Mesothelial cell of epicardium (in vitro differentiated cells): Measurements from ENCODE around the gene U2AF2. TPM values are rescaled to one million over a fixed set of nuclear protein-coding genes. Genes with fewer than 3 reads are reported as not detected.

Experiments
- DNase-seq, 2 experiments: peaks; one replicate each; pipeline ENCODE4 v3.0.0; 2021; ENCODE audit warnings: low spot score in 2 of 2; ENCODE audit not compliant: unreplicated experiment in 2 of 2
- H3K27ac Mint-ChIP-seq: 2 replicates; pipeline ENCODE4 v1.8.0; 2021; ENCODE audit warnings: mixed read lengths
- H3K27me3 Mint-ChIP-seq: 2 replicates; pipeline ENCODE4 v1.8.0; 2021; ENCODE audit warnings: low read depth, mixed read lengths
- H3K36me3 Mint-ChIP-seq: 2 replicates; pipeline ENCODE4 v1.8.0; 2021; ENCODE audit warnings: mixed read lengths
- H3K4me1 Mint-ChIP-seq: 2 replicates; pipeline ENCODE4 v1.8.0; 2021; ENCODE audit warnings: mixed read lengths
- H3K4me3 Mint-ChIP-seq: 2 replicates; pipeline ENCODE4 v1.8.0; 2021; ENCODE audit warnings: mild to moderate bottlenecking, moderate library complexity, mixed read lengths
- H3K9me3 Mint-ChIP-seq: 2 replicates; pipeline ENCODE4 v1.8.0; 2021; ENCODE audit warnings: mixed read lengths
- total RNA-seq: library from RNA; stranded (reverse); gene quantifications from 3 replicates; pipeline ENCODE4 v1.2.1, GENCODE V29; 2021
- TF ChIP-seq, protein P1 (sequence below): fragments of 200-600 bp; sonication (generic); IDR thresholded peaks from one replicate; pipeline ENCODE4 v1.5.0; 2021; ENCODE audit warnings: antibody characterized with exemption; ENCODE audit not compliant: unreplicated experiment

Gene U2AF2
- total RNA-seq, 1 donor from 2014 or later, result 245 TPM

DNA sequence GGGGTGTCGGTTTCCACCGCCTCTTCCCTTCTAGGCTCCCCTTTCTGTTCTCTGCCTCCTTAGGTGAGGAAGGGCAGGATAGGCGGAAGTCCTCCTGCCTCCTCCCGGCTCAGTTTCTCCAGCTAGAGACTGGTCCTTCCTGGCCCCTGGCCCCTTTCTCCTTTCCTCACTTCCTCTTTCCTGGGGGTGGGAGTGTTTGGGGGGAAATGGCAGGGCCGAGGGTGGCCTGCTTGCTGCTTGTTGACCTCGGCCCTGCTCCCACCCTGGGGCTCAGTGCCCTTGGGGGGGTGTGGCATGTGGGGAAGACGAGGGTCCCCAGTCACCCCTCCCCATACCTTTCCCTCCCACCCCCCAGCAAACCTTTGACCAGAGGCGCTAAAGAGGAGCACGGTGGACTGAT lies 5.0 kb downstream of the U2AF2 start:
- Mint-ChIP-seq H3K4me3 (no peak overlapping the region), H3K9me3 (no peaks in the 10 kb centered on the region), H3K27ac (no peak overlapping the region), H3K4me1 (peaks cover 32% of the 10 kb centered on the region), H3K27me3 (no peaks in the 10 kb centered on the region), H3K36me3 (peaks cover 20% of the 10 kb centered on the region)
- TF ChIP-seq, protein P1, sequence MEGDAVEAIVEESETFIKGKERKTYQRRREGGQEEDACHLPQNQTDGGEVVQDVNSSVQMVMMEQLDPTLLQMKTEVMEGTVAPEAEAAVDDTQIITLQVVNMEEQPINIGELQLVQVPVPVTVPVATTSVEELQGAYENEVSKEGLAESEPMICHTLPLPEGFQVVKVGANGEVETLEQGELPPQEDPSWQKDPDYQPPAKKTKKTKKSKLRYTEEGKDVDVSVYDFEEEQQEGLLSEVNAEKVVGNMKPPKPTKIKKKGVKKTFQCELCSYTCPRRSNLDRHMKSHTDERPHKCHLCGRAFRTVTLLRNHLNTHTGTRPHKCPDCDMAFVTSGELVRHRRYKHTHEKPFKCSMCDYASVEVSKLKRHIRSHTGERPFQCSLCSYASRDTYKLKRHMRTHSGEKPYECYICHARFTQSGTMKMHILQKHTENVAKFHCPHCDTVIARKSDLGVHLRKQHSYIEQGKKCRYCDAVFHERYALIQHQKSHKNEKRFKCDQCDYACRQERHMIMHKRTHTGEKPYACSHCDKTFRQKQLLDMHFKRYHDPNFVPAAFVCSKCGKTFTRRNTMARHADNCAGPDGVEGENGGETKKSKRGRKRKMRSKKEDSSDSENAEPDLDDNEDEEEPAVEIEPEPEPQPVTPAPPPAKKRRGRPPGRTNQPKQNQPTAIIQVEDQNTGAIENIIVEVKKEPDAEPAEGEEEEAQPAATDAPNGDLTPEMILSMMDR, result no peak
- DNase-seq, result no peak

DNA sequence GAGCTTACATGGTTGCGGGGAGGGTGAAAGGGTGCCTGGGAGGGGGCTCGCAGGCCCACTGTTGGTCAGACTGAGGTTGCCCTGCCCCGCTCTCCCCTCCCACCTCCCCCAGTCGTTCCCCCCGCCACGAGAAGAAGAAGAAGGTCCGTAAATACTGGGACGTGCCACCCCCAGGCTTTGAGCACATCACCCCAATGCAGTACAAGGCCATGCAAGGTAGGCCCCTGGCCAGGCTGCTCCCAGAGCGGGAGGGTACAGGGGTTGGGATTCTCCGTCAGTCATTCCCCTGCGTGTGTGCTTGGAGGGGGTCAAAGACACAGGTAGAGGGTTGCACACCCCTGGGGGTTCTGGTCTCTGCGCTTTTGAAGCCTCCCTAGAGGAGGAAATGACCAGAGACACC lies 5.6 kb downstream of the U2AF2 start:
- Mint-ChIP-seq H3K4me3 (no peak overlapping the region), H3K36me3 (peaks cover 20% of the 10 kb centered on the region), H3K27ac (no peak overlapping the region)

DNA sequence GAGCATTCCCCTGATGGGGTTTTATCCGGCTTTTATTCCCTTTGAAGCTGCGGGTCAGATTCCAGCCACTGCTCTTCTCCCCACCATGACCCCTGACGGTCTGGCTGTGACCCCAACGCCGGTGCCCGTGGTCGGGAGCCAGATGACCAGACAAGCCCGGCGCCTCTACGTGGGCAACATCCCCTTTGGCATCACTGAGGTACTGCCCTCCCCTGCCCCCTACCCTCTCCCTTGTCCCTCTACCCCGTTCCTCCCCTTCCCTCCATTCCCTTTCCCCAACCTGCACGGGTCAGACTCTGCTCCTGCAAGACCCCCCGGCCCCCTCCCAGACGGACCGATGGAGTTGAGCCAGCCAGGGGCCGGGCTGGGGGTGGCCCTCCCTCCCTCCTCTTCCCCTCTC lies 6.2 kb downstream of the U2AF2 start:
- no peak for DNase-seq
- H3K36me3 Mint-ChIP-seq, result peaks cover 22% of the 10 kb centered on the region
- no peaks in the 10 kb centered on the region for H3K27me3 Mint-ChIP-seq
- TF ChIP-seq, protein P1, result no peak
- peaks cover 28% of the 10 kb centered on the region for H3K4me1 Mint-ChIP-seq
- H3K9me3 Mint-ChIP-seq, result no peaks in the 10 kb centered on the region
- H3K27ac Mint-ChIP-seq, result no peak overlapping the region
- H3K4me3 Mint-ChIP-seq, result no peak overlapping the region

More for the DNA sequence above, 5.6 kb downstream of the U2AF2 start:
- no peak for DNase-seq
- Mint-ChIP-seq H3K9me3 (no peaks in the 10 kb centered on the region), H3K27me3 (no peaks in the 10 kb centered on the region), H3K4me1 (peaks cover 32% of the 10 kb centered on the region)
- TF ChIP-seq, protein P1, result no peak

DNA sequence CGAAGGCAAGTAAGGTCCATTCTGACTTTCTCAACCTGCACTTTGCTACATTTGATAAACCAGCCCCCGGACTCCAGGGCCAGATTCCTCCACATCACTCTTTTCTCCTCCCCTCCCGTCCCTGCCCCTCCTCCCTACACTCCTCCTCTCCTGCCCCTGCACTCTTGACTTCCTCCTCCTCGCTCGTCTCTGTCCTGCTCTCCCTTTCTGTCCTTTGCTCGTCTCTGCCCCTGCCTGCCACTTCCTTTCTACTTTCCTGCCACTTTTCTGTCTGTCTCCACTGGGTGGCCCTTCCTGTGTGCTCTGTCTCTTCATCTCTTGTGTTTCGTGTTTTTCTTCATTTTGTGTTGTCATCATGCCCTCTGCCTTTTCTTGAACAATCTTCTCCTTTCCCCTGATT lies 7.0 kb downstream of the U2AF2 start:
- peaks cover 19% of the 10 kb centered on the region for H3K4me1 Mint-ChIP-seq
- no peak overlapping the region for H3K27ac Mint-ChIP-seq
- no peak for DNase-seq
- no peaks in the 10 kb centered on the region for H3K27me3 Mint-ChIP-seq
- no peak overlapping the region for H3K4me3 Mint-ChIP-seq
- no peaks in the 10 kb centered on the region for H3K9me3 Mint-ChIP-seq
- TF ChIP-seq, protein P1, result no peak
- H3K36me3 Mint-ChIP-seq, result peaks cover 22% of the 10 kb centered on the region

DNA sequence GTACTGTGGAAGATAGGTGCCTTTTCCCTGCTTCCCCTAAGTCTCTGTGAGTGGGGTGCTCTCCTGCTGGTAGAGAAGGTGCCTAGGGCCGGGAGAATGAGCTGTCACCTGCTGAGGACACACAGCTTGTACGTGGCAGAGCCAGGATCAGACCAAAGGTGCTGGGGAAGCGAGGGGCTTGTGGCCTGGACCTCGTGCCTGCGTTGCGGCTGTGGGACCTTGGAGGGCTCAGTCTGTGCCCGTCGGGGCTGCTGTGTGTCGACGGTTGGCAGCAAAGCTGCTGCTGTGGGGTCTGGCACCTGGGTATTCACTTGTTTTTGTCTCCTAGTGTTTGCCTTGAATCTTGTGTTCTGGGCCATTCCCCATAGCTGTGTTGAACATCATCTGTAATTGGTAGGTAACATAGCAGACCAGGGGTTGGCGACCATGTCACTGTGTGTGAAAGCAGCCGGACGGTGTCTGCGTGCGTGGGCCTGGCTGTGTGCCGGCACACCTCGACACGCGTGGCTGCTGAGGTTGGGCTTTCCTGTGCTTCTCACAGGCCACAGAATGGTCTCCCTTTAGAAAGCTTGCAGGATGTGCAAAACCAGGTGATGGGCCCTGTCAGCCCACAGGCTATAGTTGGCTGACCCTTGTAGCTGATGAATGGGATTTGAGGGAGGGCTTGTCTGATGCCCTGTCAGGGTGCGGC lies 9.2 kb downstream of the U2AF2 start:
- Mint-ChIP-seq H3K27ac (no peak overlapping the region), H3K36me3 (peaks cover 22% of the 10 kb centered on the region), H3K9me3 (no peaks in the 10 kb centered on the region), H3K4me3 (no peak overlapping the region), H3K27me3 (no peaks in the 10 kb centered on the region), H3K4me1 (peaks cover 7% of the 10 kb centered on the region)
- TF ChIP-seq, protein P1, result no peak
- DNase-seq, result no peak
